ENCODE data around the gene TMEM212. TPM values are rescaled to one million over a fixed set of nuclear protein-coding genes. Genes with fewer than 3 reads are reported as not detected.

The TMEM212 gene
- total and polyA plus RNA-seq, 9 of the 15 experiments (the other 6 are each of a cell fraction or from before 2014, with no cell fraction given) = not detected

- TF ChIP-seq RBM22 (IDR thresholded peaks at IDR 0.05; ENCODE audit: low read depth, low read length, poor library complexity, severe bottlenecking) (no peak), ZNF347 (CRISPR knock-in tag; IDR thresholded peaks at IDR 0.05; ENCODE audit: low read depth) (no peak), ZNF644 (tag; IDR thresholded peaks at IDR 0.05; ENCODE audit: low read depth) (no peak), CREBBP (IDR thresholded peaks at IDR 0.05; ENCODE audit: low read depth, low read length) (no peak), MECOM (CRISPR knock-in tag; IDR thresholded peaks at IDR 0.05) (no peak)
Measured at GRCh38 chr3:171873580-171873979, 30.4 kb downstream of the TMEM212 start (continued).

DNA sequence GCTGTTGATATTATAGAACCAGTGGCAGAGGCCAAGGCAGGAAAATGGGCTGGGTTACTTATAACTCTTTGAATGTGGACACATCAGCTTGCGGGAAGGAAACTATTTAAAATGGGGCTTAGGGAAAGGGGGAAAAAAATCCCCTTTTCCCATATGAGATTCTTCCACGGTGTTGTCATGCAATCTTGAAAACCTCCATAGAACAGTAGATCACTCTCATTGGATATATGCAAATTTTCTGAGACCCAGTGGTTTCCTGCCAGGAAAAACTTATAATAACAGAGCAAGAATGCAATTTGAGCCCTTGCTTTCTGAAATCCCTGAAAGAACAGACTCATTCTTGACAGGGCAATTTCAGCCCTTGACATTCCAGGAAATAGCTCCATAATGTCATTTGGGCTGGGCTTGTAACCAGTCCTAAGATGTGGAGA, 31.1 kb downstream of the TMEM212 start:
- H3K36me3 ChIP-seq (ENCODE audit: control insufficient read depth, insufficient read depth, low read length) = no peaks in the 10 kb centered on the region
- CTCF ChIA-PET (ENCODE audit: low intra/inter-chr PET ratio) = interaction anchor here (0.7 kb wide), 1 partner anchor 65 kb away, joined by 3 read pairs; no protein-coding TSS in a partner anchor
- peaks cover 0 to 2% of the 10 kb centered on the region in 2 experiments; a peak in 3 of 5 replicates for H3K4me1 ChIP-seq (replicated peaks in 1 of 2; ENCODE audit: control insufficient read depth in 2 of 2, insufficient read depth in 2 of 2, low read length in 2 of 2)
- no peaks in the 10 kb centered on the region for H3K9me1 ChIP-seq (ENCODE audit: control insufficient read depth, insufficient read depth, low read length)
- no peaks in the 10 kb centered on the region for H3K9me3 ChIP-seq (replicated peaks; ENCODE audit: control insufficient read depth, insufficient read depth, low read depth, low read length)
- H3K79me2 ChIP-seq (ENCODE audit: control insufficient read depth, insufficient read depth, low read length) = no peaks in the 10 kb centered on the region
- no peak for FAIRE-seq
- no peaks in the 10 kb centered on the region for H4K20me1 ChIP-seq (replicated peaks; ENCODE audit: control insufficient read depth, insufficient read depth, low read length)
- 43% methylated on average over 2 of the region's 2 CpGs for WGBS (ENCODE audit: insufficient coverage, low coverage, missing lambda C conversion rate)
- no peak overlapping the region for H3K4me2 ChIP-seq (ENCODE audit: insufficient read depth, low read length)
- no peaks in the 10 kb centered on the region for H3K27me3 ChIP-seq (ENCODE audit: control insufficient read depth in 2 of 2, insufficient read depth in 2 of 2, low read length in 2 of 2)
- TF ChIP-seq, protein P1, sequence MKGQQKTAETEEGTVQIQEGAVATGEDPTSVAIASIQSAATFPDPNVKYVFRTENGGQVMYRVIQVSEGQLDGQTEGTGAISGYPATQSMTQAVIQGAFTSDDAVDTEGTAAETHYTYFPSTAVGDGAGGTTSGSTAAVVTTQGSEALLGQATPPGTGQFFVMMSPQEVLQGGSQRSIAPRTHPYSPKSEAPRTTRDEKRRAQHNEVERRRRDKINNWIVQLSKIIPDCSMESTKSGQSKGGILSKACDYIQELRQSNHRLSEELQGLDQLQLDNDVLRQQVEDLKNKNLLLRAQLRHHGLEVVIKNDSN (CRISPR knock-in tag; IDR thresholded peaks at IDR 0.05) = no peak
- peak; percentile 2 for TF ChIP-seq MEIS2 (IDR thresholded peaks at IDR 0.05; ENCODE audit: partially characterized antibody)
- no peak for TF ChIP-seq HMG20A (CRISPR knock-in tag; conservative IDR thresholded peaks at IDR 0.05)
- no peak for TF ChIP-seq MTF1 (CRISPR knock-in tag; IDR thresholded peaks at IDR 0.05; ENCODE audit: borderline replicate concordance)
- TF ChIP-seq NR2F6 (CRISPR knock-in tag; IDR thresholded peaks at IDR 0.05) = no peak
- no peak for TF ChIP-seq FOSL1 (tag; conservative IDR thresholded peaks at IDR 0.05)
- H3K4me3 ChIP-seq = no peak overlapping the region
- no TSS peak for BruUV-seq (replicated peaks)
- intact Hi-C loops (cut with micrococcal nuclease) (no loop called here), in situ Hi-C loops (cut with MboI) (no loop called here)
- POLR2A ChIA-PET = interaction anchor here (0.6 kb wide), 1 partner anchor 8 kb away, joined by 3 read pairs; no protein-coding TSS in a partner anchor
- no peak overlapping the region for H3K27ac ChIP-seq (ENCODE audit: extremely low read depth, low read depth, low read length)
- H2AFZ ChIP-seq (ENCODE audit: low read depth, low read length) = peak overlapping the region; percentile 46; the same call in 1 of the 2 replicates
- no peak for DNase-seq (ENCODE audit: extremely low read depth in 1 of 4, low spot score in 3 of 4)
- ATAC-seq = no peak
- H3K9ac ChIP-seq (ENCODE audit: insufficient read depth in 1 of 2, low read depth in 2 of 2, low read length in 2 of 2) = no peak overlapping the region
